NCI-H345 (cell line): ENCODE data around the gene CRADD.

Experiments used
- DNase-seq: peaks from one replicate; lab custom pipeline; 2025; lab: John Stamatoyannopoulos, UW

CRADD gene

GRCh38 chr12:93939641-93940325 lies 262.6 kb downstream of the CRADD start:
- DNase-seq = no peak

GRCh38 chr12:93943780-93944179 lies 266.6 kb downstream of the CRADD start:
- no peak for DNase-seq

DNA sequence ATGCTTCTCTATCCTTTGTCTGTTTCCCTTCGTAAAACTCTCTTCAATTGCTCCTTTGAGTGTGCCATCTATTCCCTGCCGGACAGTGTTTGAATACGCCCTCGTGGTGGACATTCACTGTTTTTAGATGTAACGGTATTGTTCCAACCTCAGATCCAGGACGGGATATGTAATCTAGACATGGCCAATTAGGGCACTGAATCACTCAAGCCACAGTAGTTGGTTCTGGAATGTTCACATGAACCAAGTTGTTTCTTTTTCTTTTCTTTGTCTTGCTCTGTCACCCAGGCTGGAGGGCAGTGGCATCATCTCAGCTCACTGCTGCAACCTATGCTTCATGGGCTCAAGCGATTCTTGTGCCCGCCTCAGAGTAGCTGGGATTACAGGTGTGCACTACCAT lies 267.0 kb downstream of the CRADD start:
- no peak for DNase-seq
